IgD-negative memory B cell (primary cell): ENCODE results near the gene HOXD10. TPM values are rescaled to one million over a fixed set of nuclear protein-coding genes. Genes with fewer than 3 reads are reported as not detected.
A peak's percentile ranks its signal among the peaks of the same experiment; 100 is the strongest.

Source experiments
- H3K27ac Mint-ChIP-seq, 3 donors: one replicate each; pipeline ENCODE4 v1.8.0; 2020 to 2022; ENCODE audit warnings: mild to moderate bottlenecking in 3 of 3, mixed read lengths in 3 of 3, moderate library complexity in 1 of 3
- H3K27me3 Mint-ChIP-seq: one replicate; pipeline ENCODE4 v1.8.0; 2021; ENCODE audit warnings: mixed read lengths
- H3K36me3 Mint-ChIP-seq: one replicate; pipeline ENCODE4 v1.8.0; 2020; ENCODE audit warnings: mild to moderate bottlenecking, mixed read lengths
- H3K4me1 Mint-ChIP-seq, 3 donors: one replicate each; pipeline ENCODE4 v1.8.0; 2020 to 2022; ENCODE audit warnings: mixed read lengths in 3 of 3, mild to moderate bottlenecking in 1 of 3
- H3K4me3 Mint-ChIP-seq, 4 donors: one replicate each; pipeline ENCODE4 v1.8.0; 2020 to 2022; ENCODE audit warnings: mild to moderate bottlenecking in 4 of 4, mixed read lengths in 4 of 4, moderate library complexity in 3 of 4
- H3K9me3 Mint-ChIP-seq, 3 donors: one replicate each; pipeline ENCODE4 v1.8.0; 2020 to 2021; ENCODE audit warnings: mixed read lengths in 3 of 3, mild to moderate bottlenecking in 1 of 3
- polyA plus RNA-seq: library from polyadenylated mRNA; unstranded; fragments of 300-500 nt; fragmentation: Illumina TruSeq; gene quantifications from one replicate; pipeline ENCODE4 v1.2.3, GENCODE V29; 2021

Gene HOXD10
- polyA plus RNA-seq, 1 donor from 2014 or later: not detected

- H3K27me3 Mint-ChIP-seq: peaks cover 66% of the 10 kb centered on the region
- peaks cover 0 to 6% (median 6%) of the 10 kb centered on the region in 3 donors for H3K4me1 Mint-ChIP-seq
- no peaks in the 10 kb centered on the region for H3K36me3 Mint-ChIP-seq
- H3K27ac Mint-ChIP-seq: peak overlapping the region; percentile 77 to 94 (median 84)
- peak overlapping the region in 3 of 4 donors; percentile 31 to 68 (median 37) for H3K4me3 Mint-ChIP-seq
- peaks cover 0 to 6% (median 0%) of the 10 kb centered on the region in 3 donors for H3K9me3 Mint-ChIP-seq
These were observed 7.8 kb downstream of the HOXD10 start for GRCh38 chr2:176124110-176124946.

- peaks cover 61% of the 10 kb centered on the region for H3K27me3 Mint-ChIP-seq
- H3K4me3 Mint-ChIP-seq: peak overlapping the region in 2 of 4 donors; percentile 62 to 68
- H3K4me1 Mint-ChIP-seq: peaks cover 0 to 6% (median 6%) of the 10 kb centered on the region in 3 donors
- H3K36me3 Mint-ChIP-seq: no peaks in the 10 kb centered on the region
- H3K27ac Mint-ChIP-seq: peak overlapping the region; percentile 36 to 77 (median 63)
- H3K9me3 Mint-ChIP-seq: peaks cover 0 to 6% (median 0%) of the 10 kb centered on the region in 3 donors
These were observed 8.6 kb downstream of the HOXD10 start for GRCh38 chr2:176124947-176125771.

GRCh38 chr2:176125772-176126054, 9.1 kb downstream of the HOXD10 start:
- Mint-ChIP-seq H3K4me3 (peak overlapping the region in 1 of 4 donors; percentile 67), H3K27me3 (peaks cover 56% of the 10 kb centered on the region), H3K36me3 (no peaks in the 10 kb centered on the region), H3K9me3 (peaks cover 0 to 3% (median 0%) of the 10 kb centered on the region in 3 donors), H3K4me1 (peaks cover 0 to 6% (median 6%) of the 10 kb centered on the region in 3 donors), H3K27ac (peak overlapping the region in 2 of 3 donors; percentile 63 to 77)

- H3K27ac Mint-ChIP-seq: peak overlapping the region; percentile 77 to 99 (median 77)
These were observed 10.6 kb downstream of the HOXD10 start for GRCh38 chr2:176126929-176127773.

GRCh38 chr2:176127774-176128072, 11.1 kb downstream of the HOXD10 start:
- Mint-ChIP-seq H3K36me3 (no peaks in the 10 kb centered on the region), H3K27ac (peak overlapping the region; percentile 77 to 99 (median 94)), H3K27me3 (peaks cover 70% of the 10 kb centered on the region)

More at GRCh38 chr2:176126929-176127773, 10.6 kb downstream of the HOXD10 start:
- Mint-ChIP-seq H3K36me3 (no peaks in the 10 kb centered on the region), H3K9me3 (peaks cover 0 to 5% (median 0%) of the 10 kb centered on the region in 3 donors), H3K4me3 (peak overlapping the region in 2 of 4 donors; percentile 70 to 75), H3K27me3 (peaks cover 65% of the 10 kb centered on the region), H3K4me1 (peaks cover 3 to 12% (median 6%) of the 10 kb centered on the region in 3 donors)

GRCh38 chr2:176128172-176128981, 11.8 kb downstream of the HOXD10 start:
- H3K4me3 Mint-ChIP-seq: peak overlapping the region; percentile 41 to 70 (median 48)
- peaks cover 7 to 16% (median 9%) of the 10 kb centered on the region in 3 donors for H3K4me1 Mint-ChIP-seq
- H3K27ac Mint-ChIP-seq: peak overlapping the region; percentile 77 to 99 (median 94)
- H3K36me3 Mint-ChIP-seq: no peaks in the 10 kb centered on the region
- peaks cover 0 to 8% (median 0%) of the 10 kb centered on the region in 3 donors for H3K9me3 Mint-ChIP-seq
- H3K27me3 Mint-ChIP-seq: peaks cover 74% of the 10 kb centered on the region

More at GRCh38 chr2:176127774-176128072, 11.1 kb downstream of the HOXD10 start:
- Mint-ChIP-seq H3K4me3 (peak overlapping the region in 2 of 4 donors; percentile 67 to 70), H3K9me3 (peaks cover 0 to 8% (median 0%) of the 10 kb centered on the region in 3 donors), H3K4me1 (peaks cover 7 to 16% (median 9%) of the 10 kb centered on the region in 3 donors)

- Mint-ChIP-seq H3K4me1 (peaks cover 7 to 16% (median 9%) of the 10 kb centered on the region in 3 donors), H3K27me3 (peaks cover 75% of the 10 kb centered on the region), H3K4me3 (peak within 1 kb of the TSS; percentile 41 to 82 (median 73)), H3K27ac (peak within 1 kb of the TSS; percentile 77 to 99 (median 94)), H3K9me3 (peaks cover 0 to 5% (median 0%) of the 10 kb centered on the region in 3 donors), H3K36me3 (no peaks in the 10 kb centered on the region)
These were observed 12.6 kb downstream of the HOXD10 start, which contains the start of gene HOXD8 for GRCh38 chr2:176128982-176129796. Gene HOXD8, plus strand, starts transcription at chr2:176129705. Its CDS starts 662 bp downstream, at chr2:176130367.

- peaks cover 0 to 5% (median 0%) of the 10 kb centered on the region in 3 donors for H3K9me3 Mint-ChIP-seq
- no peak overlapping the region for H3K4me3 Mint-ChIP-seq
- peaks cover 75% of the 10 kb centered on the region for H3K27me3 Mint-ChIP-seq
- H3K4me1 Mint-ChIP-seq: peaks cover 7 to 16% (median 9%) of the 10 kb centered on the region in 3 donors
- H3K36me3 Mint-ChIP-seq: no peaks in the 10 kb centered on the region
- H3K27ac Mint-ChIP-seq: no peak overlapping the region
These were observed 13.2 kb downstream of the HOXD10 start for GRCh38 chr2:176129813-176130146.

- Mint-ChIP-seq H3K36me3 (no peaks in the 10 kb centered on the region), H3K27me3 (peaks cover 78% of the 10 kb centered on the region), H3K27ac (peak overlapping the region; percentile 76 to 97 (median 90)), H3K4me3 (peak overlapping the region; percentile 16 to 82 (median 72)), H3K4me1 (peaks cover 7 to 19% (median 9%) of the 10 kb centered on the region in 3 donors), H3K9me3 (peaks cover 0 to 5% (median 0%) of the 10 kb centered on the region in 3 donors)
These were observed 13.8 kb downstream of the HOXD10 start for GRCh38 chr2:176130147-176130956.

GRCh38 chr2:176130957-176131847, 14.6 kb downstream of the HOXD10 start:
- Mint-ChIP-seq H3K36me3 (no peaks in the 10 kb centered on the region), H3K4me3 (peak overlapping the region; percentile 16 to 82 (median 72)), H3K9me3 (peaks cover 0 to 5% (median 0%) of the 10 kb centered on the region in 3 donors), H3K27ac (peak overlapping the region; percentile 76 to 97 (median 90)), H3K27me3 (peaks cover 78% of the 10 kb centered on the region), H3K4me1 (peaks cover 12 to 21% (median 14%) of the 10 kb centered on the region in 3 donors)

- Mint-ChIP-seq H3K27ac (peak overlapping the region; percentile 10 to 97 (median 76)), H3K9me3 (peaks cover 0 to 5% (median 0%) of the 10 kb centered on the region in 3 donors), H3K27me3 (peaks cover 76% of the 10 kb centered on the region), H3K4me3 (peak overlapping the region in 2 of 4 donors; percentile 8 to 67), H3K36me3 (no peaks in the 10 kb centered on the region), H3K4me1 (peaks cover 13 to 21% (median 15%) of the 10 kb centered on the region in 3 donors)
These were observed 15.2 kb downstream of the HOXD10 start for GRCh38 chr2:176131848-176132158.
